SK-N-SH (cell line): ENCODE measurements around the gene COX5B.

Source experiments
- EP300 ChIP-seq, 2 experiments: IDR thresholded peaks; 2 replicates each; pipeline versions ENCODE4 v1.4.0 to v1.6.1; 2012; ENCODE audit warnings: borderline replicate concordance in 1 of 2, low read depth in 1 of 2, low read length in 1 of 2
- EZH2phosphoT487 ChIP-seq: fragments of 200-600 bp; sonication (generic); IDR thresholded peaks from 2 replicates; pipeline ENCODE4 v1.6.1; 2017; ENCODE audit warnings: low read depth, mixed run types, mild to moderate bottlenecking, antibody characterized with exemption, moderate library complexity, borderline replicate concordance
- JUND ChIP-seq: IDR thresholded peaks from 2 replicates; pipeline ENCODE4 v1.4.0; 2012
- POLR2AphosphoS5 ChIP-seq: IDR thresholded peaks from 2 replicates; pipeline ENCODE4 v1.6.1; 2012; ENCODE audit warnings: low read depth, low read length
- RAD21 ChIP-seq: IDR thresholded peaks from 2 replicates; pipeline ENCODE4 v1.6.1; 2012; ENCODE audit warnings: mild to moderate bottlenecking, low read length
- RCOR1 ChIP-seq: fragments of 150-350 bp; IDR thresholded peaks from 2 replicates; pipeline ENCODE4 v1.6.1; 2017; ENCODE audit warnings: antibody characterized with exemption, low read length
- RXRA ChIP-seq: IDR thresholded peaks from 2 replicates; pipeline ENCODE4 v1.4.0; 2012; ENCODE audit warnings: low read depth, mild to moderate bottlenecking, borderline replicate concordance
- TAF1 ChIP-seq: IDR thresholded peaks from 2 replicates; pipeline ENCODE4 v1.6.1; 2012; ENCODE audit warnings: low read depth, mild to moderate bottlenecking, low read length, moderate library complexity, borderline replicate concordance
- TEAD4 ChIP-seq: IDR thresholded peaks from 2 replicates; pipeline ENCODE4 v1.4.0; 2012; ENCODE audit warnings: mild to moderate bottlenecking, borderline replicate concordance; ENCODE audit not compliant: insufficient read depth
- TF ChIP-seq, protein P1 (sequence below): IDR thresholded peaks from 2 replicates; pipeline ENCODE4 v1.6.1; 2012; ENCODE audit warnings: mild to moderate bottlenecking, low read depth, low read length, moderate library complexity
- TF ChIP-seq, protein P2 (sequence below): fragments of 200-600 bp; sonication (generic); IDR thresholded peaks from 2 replicates; pipeline ENCODE4 v1.6.1; 2017; ENCODE audit warnings: antibody characterized with exemption, mild to moderate bottlenecking, moderate library complexity
- TF ChIP-seq, protein P3 (sequence below): IDR thresholded peaks from 2 replicates; pipeline ENCODE4 v1.4.0; 2012; ENCODE audit warnings: low read depth
- TF ChIP-seq, protein P4 (sequence below): fragments of 150-350 bp; IDR thresholded peaks from 2 replicates; pipeline ENCODE4 v1.6.1; 2016; ENCODE audit warnings: mild to moderate bottlenecking, low read depth, low read length
- TF ChIP-seq, protein P5 (sequence below): IDR thresholded peaks from 2 replicates; pipeline ENCODE4 v1.4.0; 2012; ENCODE audit warnings: low read depth, borderline replicate concordance

DNA sequence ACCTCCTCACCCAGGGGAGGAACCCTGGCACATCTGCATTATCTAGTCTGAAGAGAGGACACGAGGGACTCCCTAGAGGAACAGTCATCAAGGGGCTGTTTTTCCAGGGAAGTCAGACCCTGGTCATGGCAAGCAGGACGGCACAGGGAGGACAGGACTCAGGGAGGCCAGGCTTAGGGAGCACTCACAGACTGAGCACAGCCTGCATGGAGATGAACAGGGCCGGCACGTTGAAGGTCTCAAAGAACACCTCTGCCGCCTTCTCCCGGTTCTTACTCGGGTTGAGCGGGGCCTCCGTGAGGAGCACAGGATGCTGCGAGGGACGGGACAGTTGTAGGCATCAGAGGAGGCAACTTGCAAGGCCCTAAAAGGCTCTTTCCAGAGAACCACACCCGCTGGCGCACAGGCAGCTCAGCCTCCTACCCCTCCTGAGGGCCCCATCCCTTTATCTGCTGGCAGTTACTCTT lies 12.9 kb downstream of the COX5B start:
- TF ChIP-seq, protein P1, sequence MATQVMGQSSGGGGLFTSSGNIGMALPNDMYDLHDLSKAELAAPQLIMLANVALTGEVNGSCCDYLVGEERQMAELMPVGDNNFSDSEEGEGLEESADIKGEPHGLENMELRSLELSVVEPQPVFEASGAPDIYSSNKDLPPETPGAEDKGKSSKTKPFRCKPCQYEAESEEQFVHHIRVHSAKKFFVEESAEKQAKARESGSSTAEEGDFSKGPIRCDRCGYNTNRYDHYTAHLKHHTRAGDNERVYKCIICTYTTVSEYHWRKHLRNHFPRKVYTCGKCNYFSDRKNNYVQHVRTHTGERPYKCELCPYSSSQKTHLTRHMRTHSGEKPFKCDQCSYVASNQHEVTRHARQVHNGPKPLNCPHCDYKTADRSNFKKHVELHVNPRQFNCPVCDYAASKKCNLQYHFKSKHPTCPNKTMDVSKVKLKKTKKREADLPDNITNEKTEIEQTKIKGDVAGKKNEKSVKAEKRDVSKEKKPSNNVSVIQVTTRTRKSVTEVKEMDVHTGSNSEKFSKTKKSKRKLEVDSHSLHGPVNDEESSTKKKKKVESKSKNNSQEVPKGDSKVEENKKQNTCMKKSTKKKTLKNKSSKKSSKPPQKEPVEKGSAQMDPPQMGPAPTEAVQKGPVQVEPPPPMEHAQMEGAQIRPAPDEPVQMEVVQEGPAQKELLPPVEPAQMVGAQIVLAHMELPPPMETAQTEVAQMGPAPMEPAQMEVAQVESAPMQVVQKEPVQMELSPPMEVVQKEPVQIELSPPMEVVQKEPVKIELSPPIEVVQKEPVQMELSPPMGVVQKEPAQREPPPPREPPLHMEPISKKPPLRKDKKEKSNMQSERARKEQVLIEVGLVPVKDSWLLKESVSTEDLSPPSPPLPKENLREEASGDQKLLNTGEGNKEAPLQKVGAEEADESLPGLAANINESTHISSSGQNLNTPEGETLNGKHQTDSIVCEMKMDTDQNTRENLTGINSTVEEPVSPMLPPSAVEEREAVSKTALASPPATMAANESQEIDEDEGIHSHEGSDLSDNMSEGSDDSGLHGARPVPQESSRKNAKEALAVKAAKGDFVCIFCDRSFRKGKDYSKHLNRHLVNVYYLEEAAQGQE, result no peak
- TF ChIP-seq EZH2phosphoT487, result no peak
- TF ChIP-seq, protein P2, sequence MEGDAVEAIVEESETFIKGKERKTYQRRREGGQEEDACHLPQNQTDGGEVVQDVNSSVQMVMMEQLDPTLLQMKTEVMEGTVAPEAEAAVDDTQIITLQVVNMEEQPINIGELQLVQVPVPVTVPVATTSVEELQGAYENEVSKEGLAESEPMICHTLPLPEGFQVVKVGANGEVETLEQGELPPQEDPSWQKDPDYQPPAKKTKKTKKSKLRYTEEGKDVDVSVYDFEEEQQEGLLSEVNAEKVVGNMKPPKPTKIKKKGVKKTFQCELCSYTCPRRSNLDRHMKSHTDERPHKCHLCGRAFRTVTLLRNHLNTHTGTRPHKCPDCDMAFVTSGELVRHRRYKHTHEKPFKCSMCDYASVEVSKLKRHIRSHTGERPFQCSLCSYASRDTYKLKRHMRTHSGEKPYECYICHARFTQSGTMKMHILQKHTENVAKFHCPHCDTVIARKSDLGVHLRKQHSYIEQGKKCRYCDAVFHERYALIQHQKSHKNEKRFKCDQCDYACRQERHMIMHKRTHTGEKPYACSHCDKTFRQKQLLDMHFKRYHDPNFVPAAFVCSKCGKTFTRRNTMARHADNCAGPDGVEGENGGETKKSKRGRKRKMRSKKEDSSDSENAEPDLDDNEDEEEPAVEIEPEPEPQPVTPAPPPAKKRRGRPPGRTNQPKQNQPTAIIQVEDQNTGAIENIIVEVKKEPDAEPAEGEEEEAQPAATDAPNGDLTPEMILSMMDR, result no peak
- no peak for TF ChIP-seq TEAD4
- no peak for TF ChIP-seq RCOR1
- TF ChIP-seq TAF1, result no peak
- TF ChIP-seq RAD21, result no peak
- TF ChIP-seq JUND, result no peak
- TF ChIP-seq, protein P3, sequence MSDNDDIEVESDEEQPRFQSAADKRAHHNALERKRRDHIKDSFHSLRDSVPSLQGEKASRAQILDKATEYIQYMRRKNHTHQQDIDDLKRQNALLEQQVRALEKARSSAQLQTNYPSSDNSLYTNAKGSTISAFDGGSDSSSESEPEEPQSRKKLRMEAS, result no peak
- TF ChIP-seq, protein P4, sequence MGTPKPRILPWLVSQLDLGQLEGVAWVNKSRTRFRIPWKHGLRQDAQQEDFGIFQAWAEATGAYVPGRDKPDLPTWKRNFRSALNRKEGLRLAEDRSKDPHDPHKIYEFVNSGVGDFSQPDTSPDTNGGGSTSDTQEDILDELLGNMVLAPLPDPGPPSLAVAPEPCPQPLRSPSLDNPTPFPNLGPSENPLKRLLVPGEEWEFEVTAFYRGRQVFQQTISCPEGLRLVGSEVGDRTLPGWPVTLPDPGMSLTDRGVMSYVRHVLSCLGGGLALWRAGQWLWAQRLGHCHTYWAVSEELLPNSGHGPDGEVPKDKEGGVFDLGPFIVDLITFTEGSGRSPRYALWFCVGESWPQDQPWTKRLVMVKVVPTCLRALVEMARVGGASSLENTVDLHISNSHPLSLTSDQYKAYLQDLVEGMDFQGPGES, result no peak
- no peak for TF ChIP-seq POLR2AphosphoS5
- TF ChIP-seq, protein P5, sequence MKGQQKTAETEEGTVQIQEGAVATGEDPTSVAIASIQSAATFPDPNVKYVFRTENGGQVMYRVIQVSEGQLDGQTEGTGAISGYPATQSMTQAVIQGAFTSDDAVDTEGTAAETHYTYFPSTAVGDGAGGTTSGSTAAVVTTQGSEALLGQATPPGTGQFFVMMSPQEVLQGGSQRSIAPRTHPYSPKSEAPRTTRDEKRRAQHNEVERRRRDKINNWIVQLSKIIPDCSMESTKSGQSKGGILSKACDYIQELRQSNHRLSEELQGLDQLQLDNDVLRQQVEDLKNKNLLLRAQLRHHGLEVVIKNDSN, result no peak
- TF ChIP-seq EP300 (IDR thresholded peaks at IDR 0.05; ENCODE audit: borderline replicate concordance in 1 of 2, low read depth in 1 of 2, low read length in 1 of 2), result no peak
- TF ChIP-seq RXRA, result no peak
